Measurements from ENCODE around the gene KCTD3. TPM values are rescaled to one million over a fixed set of nuclear protein-coding genes. Genes with fewer than 3 reads are reported as not detected.

KCTD3 gene
- polyA plus RNA-seq, 3 donors, result 5.9 to 8.7 (median 6.7) TPM

DNA sequence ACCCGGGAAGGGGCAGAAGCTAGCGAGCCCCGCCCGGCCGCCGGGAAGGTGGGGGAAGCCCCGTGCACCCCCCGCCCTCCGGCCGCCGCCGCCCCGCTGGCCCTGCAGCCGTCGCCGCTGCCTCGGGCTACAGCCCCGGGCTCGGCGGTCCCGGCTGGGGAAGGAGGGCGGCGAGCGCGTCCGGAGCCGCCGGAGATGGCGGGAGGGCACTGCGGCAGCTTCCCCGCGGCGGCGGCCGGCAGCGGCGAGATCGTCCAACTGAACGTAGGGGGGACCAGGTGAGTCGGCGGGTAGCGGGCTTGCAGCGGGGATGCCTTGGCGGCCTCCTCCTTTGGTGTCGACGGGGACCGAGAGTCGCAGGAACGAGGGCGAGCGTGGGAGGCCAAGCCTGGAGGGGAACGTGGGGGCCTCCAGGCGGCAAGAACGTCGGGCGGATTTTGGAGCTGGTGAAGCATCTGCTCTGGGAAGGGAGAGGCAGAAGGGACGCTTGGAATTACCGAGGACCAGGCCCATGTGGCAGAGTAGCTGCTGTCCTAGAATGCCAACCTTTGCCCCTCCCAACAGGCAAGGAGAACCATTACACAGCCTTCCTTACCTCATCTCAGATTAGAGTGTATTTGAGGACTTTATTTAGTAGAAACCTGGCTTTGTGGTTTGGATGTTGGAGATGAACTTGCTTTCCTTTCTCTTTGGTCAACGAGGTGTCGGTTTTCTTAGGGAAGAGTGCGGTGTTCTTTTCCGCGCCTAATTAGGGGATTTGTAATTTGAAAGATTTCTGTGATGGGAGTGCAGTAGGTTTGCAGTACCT lies 591 bp downstream of the KCTD3 start:
- peak; percentile 4 to 9 (median 6) for DNase-seq
- H3K4me3 ChIP-seq (replicated peaks in 1 of 3; ENCODE audit: low read depth in 2 of 3, low read length in 3 of 3), result peak overlapping the region; percentile 84 to 92 (median 90)
- intact Hi-C loops (cut with micrococcal nuclease), result no loop called here
- TF ChIP-seq, protein P1, sequence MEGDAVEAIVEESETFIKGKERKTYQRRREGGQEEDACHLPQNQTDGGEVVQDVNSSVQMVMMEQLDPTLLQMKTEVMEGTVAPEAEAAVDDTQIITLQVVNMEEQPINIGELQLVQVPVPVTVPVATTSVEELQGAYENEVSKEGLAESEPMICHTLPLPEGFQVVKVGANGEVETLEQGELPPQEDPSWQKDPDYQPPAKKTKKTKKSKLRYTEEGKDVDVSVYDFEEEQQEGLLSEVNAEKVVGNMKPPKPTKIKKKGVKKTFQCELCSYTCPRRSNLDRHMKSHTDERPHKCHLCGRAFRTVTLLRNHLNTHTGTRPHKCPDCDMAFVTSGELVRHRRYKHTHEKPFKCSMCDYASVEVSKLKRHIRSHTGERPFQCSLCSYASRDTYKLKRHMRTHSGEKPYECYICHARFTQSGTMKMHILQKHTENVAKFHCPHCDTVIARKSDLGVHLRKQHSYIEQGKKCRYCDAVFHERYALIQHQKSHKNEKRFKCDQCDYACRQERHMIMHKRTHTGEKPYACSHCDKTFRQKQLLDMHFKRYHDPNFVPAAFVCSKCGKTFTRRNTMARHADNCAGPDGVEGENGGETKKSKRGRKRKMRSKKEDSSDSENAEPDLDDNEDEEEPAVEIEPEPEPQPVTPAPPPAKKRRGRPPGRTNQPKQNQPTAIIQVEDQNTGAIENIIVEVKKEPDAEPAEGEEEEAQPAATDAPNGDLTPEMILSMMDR (IDR thresholded peaks at IDR 0.05), result no peak
- under 1% methylated on average over 52 of the region's 63 CpGs for WGBS (ENCODE audit: insufficient coverage)
- H3K4me2 ChIP-seq (replicated peaks; ENCODE audit: extremely low read depth, low read length, poor library complexity, severe bottlenecking), result peak overlapping the region; percentile 81
- H3K79me2 ChIP-seq (ENCODE audit: insufficient read depth, low read length), result peaks cover 53% of the 10 kb centered on the region
- H4K20me1 ChIP-seq (ENCODE audit: insufficient read depth, low read length), result peaks cover 7% of the 10 kb centered on the region
- Mint-ChIP-seq H3K4me3 (peak overlapping the region; percentile 98 to 99), H3K27me3 (ENCODE audit: low read depth in 3 of 3) (peaks cover 0 to 2% (median 0%) of the 10 kb centered on the region in 3 donors), H3K9me3 (no peaks in the 10 kb centered on the region), H3K36me3 (no peaks in the 10 kb centered on the region), H3K27ac (peak overlapping the region; percentile 38 to 83 (median 73)), H3K4me1 (peaks cover 37% of the 10 kb centered on the region)
- H3K27ac ChIP-seq (ENCODE audit: low read depth in 1 of 2, low read length in 2 of 2), result peak overlapping the region; percentile 28 to 47
- H3K9ac ChIP-seq (ENCODE audit: insufficient read depth, low read length, poor library complexity, severe bottlenecking), result peak overlapping the region; percentile 82
- H3K4me1 ChIP-seq (ENCODE audit: control insufficient read depth in 1 of 2, insufficient read depth in 2 of 2, low read length in 2 of 2), result peaks cover 8 to 14% of the 10 kb centered on the region in 2 donors
- no peaks in the 10 kb centered on the region for H3K9me3 ChIP-seq (replicated peaks in 1 of 2; ENCODE audit: control insufficient read depth in 1 of 2, insufficient read depth in 1 of 2, low read length in 2 of 2)
- peak overlapping the region; percentile 94 for H2AFZ ChIP-seq (ENCODE audit: insufficient read depth, low read depth, low read length, poor library complexity, severe bottlenecking)
- H3K36me3 ChIP-seq (replicated peaks in 1 of 2; ENCODE audit: control insufficient read depth in 1 of 2, insufficient read depth in 2 of 2, low read length in 2 of 2), result no peaks in the 10 kb centered on the region
- H3K27me3 ChIP-seq (ENCODE audit: control insufficient read depth in 2 of 2, insufficient read depth in 2 of 2, low read length in 2 of 2), result no peaks in the 10 kb centered on the region

DNA sequence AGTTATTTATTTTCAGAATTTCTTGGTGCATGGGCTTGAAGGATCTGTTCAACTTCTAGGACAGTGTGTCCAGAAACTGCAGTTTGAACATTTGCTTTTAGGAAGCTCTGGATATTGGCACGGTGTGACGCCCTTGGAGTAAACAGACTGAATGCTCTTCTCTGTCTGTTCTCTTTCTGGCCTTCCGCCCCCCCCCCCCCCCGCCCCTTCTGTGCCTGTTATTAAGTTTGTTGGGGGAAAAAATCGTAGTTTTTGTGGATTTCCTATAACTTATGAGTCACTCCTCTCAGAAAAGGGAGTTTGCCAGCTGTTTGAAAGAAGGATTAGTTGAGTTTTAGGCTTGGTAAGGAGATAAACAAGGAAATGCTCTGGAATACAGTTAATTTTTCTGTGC lies 1.2 kb downstream of the KCTD3 start:
- DNase-seq, result peak in 1 of 3 donors; percentile 4
- H3K4me3 Mint-ChIP-seq, result peak overlapping the region; percentile 98 to 99
- H3K79me2 ChIP-seq (ENCODE audit: insufficient read depth, low read length), result peaks cover 59% of the 10 kb centered on the region
- no peaks in the 10 kb centered on the region for H3K27me3 ChIP-seq (ENCODE audit: control insufficient read depth in 2 of 2, insufficient read depth in 2 of 2, low read length in 2 of 2)
- peak overlapping the region; percentile 81 for H3K4me2 ChIP-seq (replicated peaks; ENCODE audit: extremely low read depth, low read length, poor library complexity, severe bottlenecking)
- no CpG with 5 or more reads among the region's 5 CpGs for WGBS (ENCODE audit: insufficient coverage)
- H3K27ac ChIP-seq (ENCODE audit: low read depth in 1 of 2, low read length in 2 of 2), result peak overlapping the region in 1 of 2 donors; percentile 47
- H3K4me3 ChIP-seq (replicated peaks in 1 of 3; ENCODE audit: low read depth in 2 of 3, low read length in 3 of 3), result peak overlapping the region; percentile 84 to 92 (median 90)
- TF ChIP-seq, protein P1 (IDR thresholded peaks at IDR 0.05), result no peak
- H3K4me1 ChIP-seq (ENCODE audit: control insufficient read depth in 1 of 2, insufficient read depth in 2 of 2, low read length in 2 of 2), result peaks cover 8 to 14% of the 10 kb centered on the region in 2 donors
- H3K9ac ChIP-seq (ENCODE audit: insufficient read depth, low read length, poor library complexity, severe bottlenecking), result peak overlapping the region; percentile 82
- intact Hi-C loops (cut with micrococcal nuclease), result no loop called here
- peaks cover 38% of the 10 kb centered on the region for H3K4me1 Mint-ChIP-seq
- no peaks in the 10 kb centered on the region for H3K36me3 Mint-ChIP-seq
- peak overlapping the region in 3 of 7 donors; percentile 38 to 79 (median 46) for H3K27ac Mint-ChIP-seq
- peaks cover 7% of the 10 kb centered on the region for H4K20me1 ChIP-seq (ENCODE audit: insufficient read depth, low read length)
- H3K36me3 ChIP-seq (replicated peaks in 1 of 2; ENCODE audit: control insufficient read depth in 1 of 2, insufficient read depth in 2 of 2, low read length in 2 of 2), result no peaks in the 10 kb centered on the region
- H3K9me3 ChIP-seq (replicated peaks in 1 of 2; ENCODE audit: control insufficient read depth in 1 of 2, insufficient read depth in 1 of 2, low read length in 2 of 2), result no peaks in the 10 kb centered on the region
- peak overlapping the region; percentile 94 for H2AFZ ChIP-seq (ENCODE audit: insufficient read depth, low read depth, low read length, poor library complexity, severe bottlenecking)
- peaks cover 0 to 2% (median 0%) of the 10 kb centered on the region in 3 donors for H3K27me3 Mint-ChIP-seq (ENCODE audit: low read depth in 3 of 3)
- H3K9me3 Mint-ChIP-seq, result no peaks in the 10 kb centered on the region

All from CD14-positive monocyte (primary cell).